ENCODE measurements around the gene GNL2. TPM values are rescaled to one million over a fixed set of nuclear protein-coding genes. Genes with fewer than 3 reads are reported as not detected.

The GNL2 gene
- polyA plus RNA-seq, 1 experiment: 43.6 TPM

DNA sequence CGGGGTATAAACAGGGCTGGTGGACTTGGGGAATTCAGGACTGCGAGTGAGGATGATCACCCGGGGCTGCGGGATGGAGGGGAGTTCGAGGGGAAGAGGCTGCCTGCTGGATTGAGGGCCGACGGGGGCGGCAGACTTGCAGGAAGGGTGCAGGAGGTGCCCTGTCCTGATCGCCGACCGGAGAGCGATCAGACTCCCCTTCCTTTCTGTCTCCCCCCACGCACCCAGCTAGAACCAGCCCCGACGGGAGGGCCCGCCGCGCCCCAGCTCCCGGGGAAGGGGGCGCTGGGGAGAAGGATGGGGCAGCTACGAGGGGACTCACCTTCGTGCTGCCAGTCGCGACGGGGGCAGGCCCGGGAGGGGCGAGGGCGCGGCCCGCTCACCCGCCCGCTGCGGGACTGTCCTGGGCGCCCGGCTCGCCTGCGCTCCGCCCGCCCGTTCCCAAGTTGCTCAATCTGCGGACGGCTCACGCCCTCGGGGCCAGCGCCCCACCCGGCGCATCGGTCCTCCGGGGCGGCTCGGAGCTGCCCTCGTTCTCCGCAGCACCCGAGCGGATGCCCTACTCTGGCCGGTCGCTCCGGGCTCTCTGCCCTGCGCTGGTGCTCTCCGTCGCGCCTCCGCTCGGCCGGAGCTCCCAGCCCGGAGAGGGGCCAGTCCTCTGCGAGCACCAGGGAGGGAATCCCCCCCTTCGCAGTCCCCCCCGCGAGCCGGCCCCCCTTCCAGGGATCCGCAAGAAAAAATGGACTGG lies 38.7 kb upstream of the GNL2 start, which contains the start of gene RSPO1:
TSS of gene RSPO1 (minus strand) at position 649 of the 748 bp plus-strand sequence. CDS start 5,231 bp downstream, outside the sequence.
- DNase-seq (ENCODE audit: low read depth): no peak
- POLR2A ChIA-PET: no interaction called here
- H3K4me3 ChIP-seq (ENCODE audit: low read depth, low read length): peak within 1 kb of the TSS; percentile 19
- H3K27me3 ChIP-seq (ENCODE audit: control insufficient read depth, insufficient read depth, low read length): peaks cover 50% of the 10 kb centered on the region
- H3K36me3 ChIP-seq (ENCODE audit: control insufficient read depth, insufficient read depth, low read length): no peaks in the 10 kb centered on the region
- TF ChIP-seq, protein P1, sequence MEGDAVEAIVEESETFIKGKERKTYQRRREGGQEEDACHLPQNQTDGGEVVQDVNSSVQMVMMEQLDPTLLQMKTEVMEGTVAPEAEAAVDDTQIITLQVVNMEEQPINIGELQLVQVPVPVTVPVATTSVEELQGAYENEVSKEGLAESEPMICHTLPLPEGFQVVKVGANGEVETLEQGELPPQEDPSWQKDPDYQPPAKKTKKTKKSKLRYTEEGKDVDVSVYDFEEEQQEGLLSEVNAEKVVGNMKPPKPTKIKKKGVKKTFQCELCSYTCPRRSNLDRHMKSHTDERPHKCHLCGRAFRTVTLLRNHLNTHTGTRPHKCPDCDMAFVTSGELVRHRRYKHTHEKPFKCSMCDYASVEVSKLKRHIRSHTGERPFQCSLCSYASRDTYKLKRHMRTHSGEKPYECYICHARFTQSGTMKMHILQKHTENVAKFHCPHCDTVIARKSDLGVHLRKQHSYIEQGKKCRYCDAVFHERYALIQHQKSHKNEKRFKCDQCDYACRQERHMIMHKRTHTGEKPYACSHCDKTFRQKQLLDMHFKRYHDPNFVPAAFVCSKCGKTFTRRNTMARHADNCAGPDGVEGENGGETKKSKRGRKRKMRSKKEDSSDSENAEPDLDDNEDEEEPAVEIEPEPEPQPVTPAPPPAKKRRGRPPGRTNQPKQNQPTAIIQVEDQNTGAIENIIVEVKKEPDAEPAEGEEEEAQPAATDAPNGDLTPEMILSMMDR (IDR thresholded peaks at IDR 0.05; ENCODE audit: insufficient read depth, low read depth, low read length): no peak
- CTCF ChIA-PET: interaction anchor here (1.4 kb wide), 1 partner anchor 48 kb away, joined by 4 read pairs; no protein-coding TSS in a partner anchor

DNA sequence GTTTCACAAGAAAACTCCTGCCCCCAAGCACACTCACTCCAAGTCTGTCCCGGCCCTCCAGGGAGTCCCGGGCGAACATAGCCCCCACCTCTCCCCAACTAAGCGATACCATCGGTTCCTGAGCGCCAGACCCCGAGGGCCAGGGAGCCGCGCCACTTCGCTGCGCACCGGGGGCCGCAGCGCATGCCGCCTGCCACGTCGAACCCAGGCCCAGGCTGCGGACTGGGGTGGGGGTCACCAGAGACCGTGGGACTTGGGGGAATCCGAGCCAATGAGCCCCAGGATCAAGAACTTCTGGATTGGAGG lies 38.2 kb upstream of the GNL2 start:
- TF ChIP-seq, protein P1 (IDR thresholded peaks at IDR 0.05; ENCODE audit: insufficient read depth, low read depth, low read length): no peak
- Histone ChIP-seq H3K27me3 (ENCODE audit: control insufficient read depth, insufficient read depth, low read length) (peaks cover 51% of the 10 kb centered on the region), H3K4me3 (ENCODE audit: low read depth, low read length) (no peak overlapping the region), H3K36me3 (ENCODE audit: control insufficient read depth, insufficient read depth, low read length) (no peaks in the 10 kb centered on the region)
- DNase-seq (ENCODE audit: low read depth): no peak
- POLR2A ChIA-PET: no interaction called here
- CTCF ChIA-PET: no interaction called here

DNA sequence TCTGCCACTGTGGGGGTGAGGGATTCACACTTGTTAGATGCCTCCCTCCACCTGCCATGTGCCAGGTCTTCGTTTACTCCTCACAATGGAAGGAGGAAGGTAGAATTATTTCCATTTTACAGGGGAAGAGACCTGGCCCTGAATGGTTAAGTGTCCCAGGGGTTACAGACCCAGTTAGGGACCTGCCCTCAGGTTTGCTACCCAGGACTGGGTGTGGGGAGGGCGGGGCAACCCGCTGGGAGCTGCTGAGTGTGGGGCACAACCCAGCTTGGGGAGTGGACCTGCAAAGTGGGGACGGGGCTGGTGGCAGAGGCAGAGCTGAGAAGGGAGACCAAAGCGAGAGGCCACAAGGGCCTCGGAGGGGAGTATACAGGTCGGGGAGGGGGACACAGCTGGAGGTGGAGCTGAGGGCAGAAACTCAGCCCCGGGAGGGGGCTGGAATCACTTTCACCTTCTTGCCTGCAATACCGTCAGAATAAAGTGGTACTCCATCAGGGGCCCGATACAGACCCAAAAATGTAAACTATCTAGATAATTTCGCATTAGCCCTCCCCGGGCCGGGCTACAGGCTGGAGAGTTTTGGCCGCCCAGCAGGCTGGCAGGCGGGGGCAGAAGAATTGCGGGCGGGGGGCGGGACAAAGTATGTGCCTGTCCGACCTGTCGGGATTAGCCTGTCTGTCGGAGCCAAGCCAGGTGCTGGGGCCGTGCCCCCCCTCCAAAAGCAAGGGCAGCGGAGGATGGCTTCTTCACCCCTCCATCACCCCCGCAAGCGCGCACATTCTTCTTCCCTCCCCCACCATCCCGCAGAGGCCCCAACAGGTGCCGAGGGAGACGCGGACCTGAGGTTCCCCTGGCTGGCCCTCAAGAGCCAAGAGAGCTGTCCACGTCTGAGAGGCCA lies 37.6 kb upstream of the GNL2 start:
- CTCF ChIA-PET: no interaction called here
- TF ChIP-seq, protein P1 (IDR thresholded peaks at IDR 0.05; ENCODE audit: insufficient read depth, low read depth, low read length): no peak
- DNase-seq (ENCODE audit: low read depth): no peak

DNA sequence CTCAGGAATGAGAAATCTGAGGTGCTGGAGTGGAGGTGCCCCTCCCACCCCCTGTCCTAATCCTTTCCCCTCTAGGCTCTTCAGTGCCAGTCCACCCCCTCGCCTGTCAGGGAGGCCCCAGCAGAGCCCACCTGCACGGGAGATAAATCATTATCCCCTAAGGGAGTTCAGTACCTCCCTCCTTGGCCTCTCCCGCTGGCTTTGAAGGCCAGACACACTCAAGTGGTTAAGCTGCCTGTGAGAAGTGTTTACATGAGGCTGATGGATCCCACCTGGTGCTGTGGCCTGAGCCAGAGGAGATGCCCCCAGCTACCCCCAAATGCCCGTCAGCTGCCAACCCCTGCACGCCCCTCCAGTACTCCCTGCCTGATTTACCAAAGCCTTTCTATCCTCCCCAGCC lies 35.3 kb upstream of the GNL2 start:
- POLR2A ChIA-PET: no interaction called here
- no peak for DNase-seq (ENCODE audit: low read depth)
- Histone ChIP-seq H3K36me3 (ENCODE audit: control insufficient read depth, insufficient read depth, low read length) (no peaks in the 10 kb centered on the region), H3K27me3 (ENCODE audit: control insufficient read depth, insufficient read depth, low read length) (peaks cover 46% of the 10 kb centered on the region), H3K4me3 (ENCODE audit: low read depth, low read length) (no peak overlapping the region)
- TF ChIP-seq, protein P1 (IDR thresholded peaks at IDR 0.05; ENCODE audit: insufficient read depth, low read depth, low read length): no peak
- CTCF ChIA-PET: no interaction called here

More for the DNA sequence above, 37.6 kb upstream of the GNL2 start:
- H3K27me3 ChIP-seq (ENCODE audit: control insufficient read depth, insufficient read depth, low read length): peaks cover 49% of the 10 kb centered on the region
- no peaks in the 10 kb centered on the region for H3K36me3 ChIP-seq (ENCODE audit: control insufficient read depth, insufficient read depth, low read length)
- POLR2A ChIA-PET: no interaction called here
- no peak overlapping the region for H3K4me3 ChIP-seq (ENCODE audit: low read depth, low read length)

DNA sequence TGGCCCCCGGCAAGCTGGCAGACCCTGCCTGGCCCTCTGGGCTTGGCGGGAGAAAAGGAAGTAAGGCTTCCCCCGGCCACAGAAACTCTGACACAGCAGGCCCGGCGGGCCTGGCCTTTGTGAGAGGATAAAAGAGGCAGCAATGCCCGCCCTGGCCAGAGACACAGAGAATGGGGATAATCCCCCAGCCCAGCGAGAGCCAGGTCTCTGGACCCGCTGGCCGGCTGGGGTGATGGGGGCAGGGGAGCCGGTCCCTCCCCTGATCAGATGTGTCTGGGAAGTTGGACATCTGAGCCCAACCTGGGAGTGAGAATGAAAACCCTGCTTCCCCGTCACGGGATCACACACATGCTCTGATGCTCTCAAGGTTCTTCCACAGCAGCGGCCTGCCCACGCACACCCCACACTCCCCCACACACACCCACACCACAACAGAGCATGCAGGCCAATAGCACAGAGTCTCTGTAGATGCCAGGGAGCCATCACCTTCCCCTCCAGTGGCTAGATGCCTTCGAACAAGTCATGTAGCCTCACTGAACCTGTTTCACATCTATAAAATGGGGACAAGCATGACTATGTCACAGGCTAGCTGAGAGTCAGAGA lies 34.8 kb upstream of the GNL2 start:
- CTCF ChIA-PET: interaction anchor here (0.8 kb wide), 1 partner anchor 52 kb away, joined by 4 read pairs; no protein-coding TSS in a partner anchor
- Histone ChIP-seq H3K4me3 (ENCODE audit: low read depth, low read length) (no peak overlapping the region), H3K36me3 (ENCODE audit: control insufficient read depth, insufficient read depth, low read length) (no peaks in the 10 kb centered on the region), H3K27me3 (ENCODE audit: control insufficient read depth, insufficient read depth, low read length) (peaks cover 42% of the 10 kb centered on the region)
- TF ChIP-seq, protein P1 (IDR thresholded peaks at IDR 0.05; ENCODE audit: insufficient read depth, low read depth, low read length): no peak
- DNase-seq (ENCODE audit: low read depth): no peak
- POLR2A ChIA-PET: no interaction called here
